ENCODE data around the gene ABCA9.

GRCh38 chr17:69060822-69061221, at the start of gene ABCA9:
- TF ChIP-seq CTCF (IDR thresholded peaks at IDR 0.05) = no peak
- no peak for TF ChIP-seq POLR2A (IDR thresholded peaks at IDR 0.05)

Data from breast epithelium (tissue), 3 donors.